ENCODE results near the gene MMP20.

Gene MMP20

GRCh38 chr11:102599642-102600261 lies 25.4 kb downstream of the MMP20 start:
- H3K4me3 ChIP-seq (ENCODE audit: low read depth, low read length): no peak overlapping the region
- DNase-seq (ENCODE audit: low read depth): no peak
- TF ChIP-seq CTCF (IDR thresholded peaks at IDR 0.05; ENCODE audit: control insufficient read depth, extremely low read depth, insufficient read depth): no peak

GRCh38 chr11:102598272-102598671 lies 26.9 kb downstream of the MMP20 start:
- DNase-seq (ENCODE audit: low read depth): no peak
- no peak overlapping the region for H3K4me3 ChIP-seq (ENCODE audit: low read depth, low read length)
- TF ChIP-seq CTCF (IDR thresholded peaks at IDR 0.05; ENCODE audit: control insufficient read depth, extremely low read depth, insufficient read depth): no peak

- no peak overlapping the region for H3K4me3 ChIP-seq (ENCODE audit: low read depth, low read length)
- no peak for DNase-seq (ENCODE audit: low read depth)
Observed at GRCh38 chr11:102596578-102596977, 28.6 kb downstream of the MMP20 start.

GRCh38 chr11:102592634-102593581 lies 32.2 kb downstream of the MMP20 start:
- TF ChIP-seq CTCF (IDR thresholded peaks at IDR 0.05; ENCODE audit: control insufficient read depth, extremely low read depth, insufficient read depth): peak; percentile 56
- no peak overlapping the region for H3K4me3 ChIP-seq (ENCODE audit: low read depth, low read length)
- DNase-seq (ENCODE audit: low read depth): no peak

More at GRCh38 chr11:102596578-102596977, 28.6 kb downstream of the MMP20 start:
- no peak for TF ChIP-seq CTCF (IDR thresholded peaks at IDR 0.05; ENCODE audit: control insufficient read depth, extremely low read depth, insufficient read depth)

GRCh38 chr11:102592131-102592530 lies 33.0 kb downstream of the MMP20 start:
- DNase-seq (ENCODE audit: low read depth): no peak
- no peak for TF ChIP-seq CTCF (IDR thresholded peaks at IDR 0.05; ENCODE audit: control insufficient read depth, extremely low read depth, insufficient read depth)
- no peak overlapping the region for H3K4me3 ChIP-seq (ENCODE audit: low read depth, low read length)

- TF ChIP-seq CTCF (IDR thresholded peaks at IDR 0.05; ENCODE audit: control insufficient read depth, extremely low read depth, insufficient read depth): no peak
- no peak overlapping the region for H3K4me3 ChIP-seq (ENCODE audit: low read depth, low read length)
- DNase-seq (ENCODE audit: low read depth): no peak
Observed at GRCh38 chr11:102591160-102591718, 33.9 kb downstream of the MMP20 start.
